SK-N-SH treated with all-trans-retinoic acid at 6 μM for 48 hours (cell line): Measurements from ENCODE around the gene RBMS3.

Experiments used
- ISL1 ChIP-seq: fragments of 250-450 bp; sonication (Bioruptor Pico); IDR thresholded peaks from 2 replicates; pipeline ENCODE4 v2.1.2; 2022; ENCODE audit warnings: mild to moderate bottlenecking, moderate library complexity
- RARB ChIP-seq: fragments of 250-450 bp; sonication (Bioruptor Pico); IDR thresholded peaks from 2 replicates; pipeline ENCODE4 v1.8.0; 2021; ENCODE audit warnings: mild to moderate bottlenecking, moderate library complexity
- TOX ChIP-seq: fragments of 250-450 bp; sonication (Bioruptor Pico); IDR thresholded peaks from 2 replicates; pipeline ENCODE4 v1.8.0; 2021; ENCODE audit warnings: mild to moderate bottlenecking, moderate library complexity, borderline replicate concordance
- ZFP30 ChIP-seq: fragments of 450-650 bp; formaldehyde crosslinking; IDR thresholded peaks from 2 replicates; pipeline ENCODE4 v1.5.0; 2022; ENCODE audit warnings: mild to moderate bottlenecking, moderate library complexity
- ZNF70 ChIP-seq: fragments of 450-650 bp; formaldehyde crosslinking; IDR thresholded peaks from 2 replicates; pipeline ENCODE4 v1.5.0; 2020; ENCODE audit warnings: mild to moderate bottlenecking, moderate library complexity
- ZNF8 ChIP-seq: fragments of 450-650 bp; formaldehyde crosslinking; IDR thresholded peaks from 2 replicates; pipeline ENCODE4 v1.5.0; 2020; ENCODE audit warnings: mild to moderate bottlenecking, moderate library complexity
- TF ChIP-seq, protein P1 (sequence below): fragments of 250-450 bp; sonication (Bioruptor Pico); IDR thresholded peaks from 2 replicates; pipeline ENCODE4 v1.8.0; 2021; ENCODE audit warnings: low read depth, mild to moderate bottlenecking, moderate library complexity, borderline replicate concordance
- TF ChIP-seq, protein P2 (sequence below): fragments of 250-450 bp; sonication (Bioruptor Pico); IDR thresholded peaks from 2 replicates; pipeline ENCODE4 v1.5.0; 2020; ENCODE audit warnings: mild to moderate bottlenecking, moderate library complexity
- TF ChIP-seq, protein P3 (sequence below): fragments of 250-450 bp; sonication (Bioruptor Pico); IDR thresholded peaks from 2 replicates; pipeline ENCODE4 v1.5.1; 2020; ENCODE audit warnings: low read depth, mild to moderate bottlenecking, moderate library complexity

DNA sequence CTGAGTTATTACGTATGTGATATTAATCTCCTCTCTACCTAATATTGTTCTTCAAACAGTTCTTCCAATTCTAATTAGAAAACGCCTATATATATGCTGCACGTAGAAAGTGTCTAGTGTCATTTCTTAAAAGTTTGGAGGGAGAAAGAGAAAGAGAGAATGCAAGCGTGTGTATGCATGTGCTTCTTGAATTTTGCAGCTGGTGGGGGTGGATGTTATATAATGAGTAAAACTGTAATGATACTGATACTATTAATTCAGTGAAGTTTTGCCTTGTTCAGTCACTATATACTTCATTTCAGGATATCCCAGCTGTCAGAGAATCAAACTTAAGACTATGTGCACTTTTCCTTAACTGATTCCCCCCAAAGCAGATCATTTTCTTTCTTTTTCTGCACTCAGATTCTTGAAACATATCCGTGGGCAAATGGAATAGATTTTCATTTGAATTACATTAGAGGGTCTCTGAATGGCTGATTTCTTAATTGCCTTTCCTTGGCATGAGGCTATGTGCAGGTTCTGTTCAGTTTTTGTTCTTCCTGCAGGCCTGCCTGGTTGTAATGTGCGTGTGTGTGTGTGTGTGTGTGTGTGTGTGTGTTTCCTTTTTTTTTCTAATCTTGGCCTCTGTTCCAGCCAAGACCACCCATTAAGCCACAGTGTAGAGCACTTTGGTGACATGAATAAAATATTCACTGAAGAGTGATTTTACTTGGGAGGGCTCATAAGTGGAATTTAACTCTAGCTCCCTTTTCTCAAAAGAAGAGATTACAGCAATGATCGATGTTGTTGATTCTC lies 617.5 kb downstream of the RBMS3 start:
- TF ChIP-seq, protein P1, sequence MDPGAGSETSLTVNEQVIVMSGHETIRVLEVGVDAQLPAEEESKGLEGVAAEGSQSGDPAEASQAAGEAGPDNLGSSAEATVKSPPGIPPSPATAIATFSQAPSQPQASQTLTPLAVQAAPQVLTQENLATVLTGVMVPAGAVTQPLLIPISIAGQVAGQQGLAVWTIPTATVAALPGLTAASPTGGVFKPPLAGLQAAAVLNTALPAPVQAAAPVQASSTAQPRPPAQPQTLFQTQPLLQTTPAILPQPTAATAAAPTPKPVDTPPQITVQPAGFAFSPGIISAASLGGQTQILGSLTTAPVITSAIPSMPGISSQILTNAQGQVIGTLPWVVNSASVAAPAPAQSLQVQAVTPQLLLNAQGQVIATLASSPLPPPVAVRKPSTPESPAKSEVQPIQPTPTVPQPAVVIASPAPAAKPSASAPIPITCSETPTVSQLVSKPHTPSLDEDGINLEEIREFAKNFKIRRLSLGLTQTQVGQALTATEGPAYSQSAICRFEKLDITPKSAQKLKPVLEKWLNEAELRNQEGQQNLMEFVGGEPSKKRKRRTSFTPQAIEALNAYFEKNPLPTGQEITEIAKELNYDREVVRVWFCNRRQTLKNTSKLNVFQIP (CRISPR knock-in tag): no peak
- TF ChIP-seq ZFP30 (no peak), ZNF8 (CRISPR knock-in tag) (no peak), ISL1 (CRISPR knock-in tag) (no peak), ZNF70 (CRISPR knock-in tag) (no peak), TOX (CRISPR knock-in tag) (no peak), RARB (CRISPR knock-in tag) (no peak)
- TF ChIP-seq, protein P2, sequence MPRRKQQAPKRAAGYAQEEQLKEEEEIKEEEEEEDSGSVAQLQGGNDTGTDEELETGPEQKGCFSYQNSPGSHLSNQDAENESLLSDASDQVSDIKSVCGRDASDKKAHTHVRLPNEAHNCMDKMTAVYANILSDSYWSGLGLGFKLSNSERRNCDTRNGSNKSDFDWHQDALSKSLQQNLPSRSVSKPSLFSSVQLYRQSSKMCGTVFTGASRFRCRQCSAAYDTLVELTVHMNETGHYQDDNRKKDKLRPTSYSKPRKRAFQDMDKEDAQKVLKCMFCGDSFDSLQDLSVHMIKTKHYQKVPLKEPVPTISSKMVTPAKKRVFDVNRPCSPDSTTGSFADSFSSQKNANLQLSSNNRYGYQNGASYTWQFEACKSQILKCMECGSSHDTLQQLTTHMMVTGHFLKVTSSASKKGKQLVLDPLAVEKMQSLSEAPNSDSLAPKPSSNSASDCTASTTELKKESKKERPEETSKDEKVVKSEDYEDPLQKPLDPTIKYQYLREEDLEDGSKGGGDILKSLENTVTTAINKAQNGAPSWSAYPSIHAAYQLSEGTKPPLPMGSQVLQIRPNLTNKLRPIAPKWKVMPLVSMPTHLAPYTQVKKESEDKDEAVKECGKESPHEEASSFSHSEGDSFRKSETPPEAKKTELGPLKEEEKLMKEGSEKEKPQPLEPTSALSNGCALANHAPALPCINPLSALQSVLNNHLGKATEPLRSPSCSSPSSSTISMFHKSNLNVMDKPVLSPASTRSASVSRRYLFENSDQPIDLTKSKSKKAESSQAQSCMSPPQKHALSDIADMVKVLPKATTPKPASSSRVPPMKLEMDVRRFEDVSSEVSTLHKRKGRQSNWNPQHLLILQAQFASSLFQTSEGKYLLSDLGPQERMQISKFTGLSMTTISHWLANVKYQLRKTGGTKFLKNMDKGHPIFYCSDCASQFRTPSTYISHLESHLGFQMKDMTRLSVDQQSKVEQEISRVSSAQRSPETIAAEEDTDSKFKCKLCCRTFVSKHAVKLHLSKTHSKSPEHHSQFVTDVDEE (CRISPR knock-in tag): no peak
- TF ChIP-seq, protein P3, sequence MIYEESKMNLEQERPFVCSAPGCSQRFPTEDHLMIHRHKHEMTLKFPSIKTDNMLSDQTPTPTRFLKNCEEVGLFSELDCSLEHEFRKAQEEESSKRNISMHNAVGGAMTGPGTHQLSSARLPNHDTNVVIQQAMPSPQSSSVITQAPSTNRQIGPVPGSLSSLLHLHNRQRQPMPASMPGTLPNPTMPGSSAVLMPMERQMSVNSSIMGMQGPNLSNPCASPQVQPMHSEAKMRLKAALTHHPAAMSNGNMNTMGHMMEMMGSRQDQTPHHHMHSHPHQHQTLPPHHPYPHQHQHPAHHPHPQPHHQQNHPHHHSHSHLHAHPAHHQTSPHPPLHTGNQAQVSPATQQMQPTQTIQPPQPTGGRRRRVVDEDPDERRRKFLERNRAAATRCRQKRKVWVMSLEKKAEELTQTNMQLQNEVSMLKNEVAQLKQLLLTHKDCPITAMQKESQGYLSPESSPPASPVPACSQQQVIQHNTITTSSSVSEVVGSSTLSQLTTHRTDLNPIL: no peak
